HT-29 (cell line): ENCODE results near the gene FADS1. TPM values are rescaled to one million over a fixed set of nuclear protein-coding genes. Genes with fewer than 3 reads are reported as not detected.

Source experiments
- DNase-seq: peaks from one replicate; pipeline ENCODE4 v3.0.0-alpha.2; 2015; ENCODE audit warnings: low spot score
- total RNA-seq: library from RNA; depleted of rRNA; stranded (reverse); fragments of >200 nt; shearing (Covaris generic); gene quantifications from 2 replicates; pipeline ENCODE4 v1.2.3, GENCODE V29; 2014; rRNA removed

FADS1 gene
- total RNA-seq, result 1.9 and 9.4 TPM in 2 replicates

DNA sequence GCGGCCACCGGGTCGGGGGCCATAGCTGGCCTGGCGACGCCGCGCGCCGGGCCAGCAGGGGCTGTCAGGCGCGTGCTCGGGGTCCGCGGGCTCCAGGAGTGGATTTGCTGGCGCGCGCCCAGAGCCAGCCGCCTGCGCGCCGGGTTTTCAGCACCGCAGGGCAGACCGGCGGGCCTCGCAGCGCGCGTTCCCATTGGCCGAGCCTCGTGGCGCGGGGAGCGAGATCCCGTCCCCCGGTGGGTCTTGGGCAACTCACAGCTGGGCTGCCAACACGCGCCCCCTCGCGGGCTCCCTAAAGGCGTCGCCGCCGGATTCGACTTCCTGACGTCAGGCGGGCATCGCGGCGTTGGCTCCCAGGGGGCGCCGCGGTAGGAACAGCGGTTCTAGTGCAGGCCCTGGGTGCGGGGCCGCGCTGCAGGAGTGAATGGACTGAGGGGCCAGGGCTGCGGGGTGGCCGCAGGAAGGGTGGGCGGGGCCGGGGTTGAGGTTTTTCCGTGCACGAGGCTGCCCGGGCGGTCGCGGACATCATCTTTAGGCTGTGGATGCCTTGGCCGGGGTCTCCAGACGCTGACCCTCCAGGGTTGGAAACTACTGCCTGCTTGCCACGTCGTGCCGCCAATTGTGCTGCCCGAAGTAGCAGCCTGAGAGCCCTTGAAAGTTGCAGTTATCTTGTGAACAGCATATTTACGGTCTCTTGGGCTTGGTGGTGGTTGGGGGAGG, at the start of gene FADS1:
TSS of gene FADS1 (minus strand) at position 268 of the 720 bp plus-strand sequence. CDS start at position 194, 74 bp downstream.
- DNase-seq, result no peak

DNA sequence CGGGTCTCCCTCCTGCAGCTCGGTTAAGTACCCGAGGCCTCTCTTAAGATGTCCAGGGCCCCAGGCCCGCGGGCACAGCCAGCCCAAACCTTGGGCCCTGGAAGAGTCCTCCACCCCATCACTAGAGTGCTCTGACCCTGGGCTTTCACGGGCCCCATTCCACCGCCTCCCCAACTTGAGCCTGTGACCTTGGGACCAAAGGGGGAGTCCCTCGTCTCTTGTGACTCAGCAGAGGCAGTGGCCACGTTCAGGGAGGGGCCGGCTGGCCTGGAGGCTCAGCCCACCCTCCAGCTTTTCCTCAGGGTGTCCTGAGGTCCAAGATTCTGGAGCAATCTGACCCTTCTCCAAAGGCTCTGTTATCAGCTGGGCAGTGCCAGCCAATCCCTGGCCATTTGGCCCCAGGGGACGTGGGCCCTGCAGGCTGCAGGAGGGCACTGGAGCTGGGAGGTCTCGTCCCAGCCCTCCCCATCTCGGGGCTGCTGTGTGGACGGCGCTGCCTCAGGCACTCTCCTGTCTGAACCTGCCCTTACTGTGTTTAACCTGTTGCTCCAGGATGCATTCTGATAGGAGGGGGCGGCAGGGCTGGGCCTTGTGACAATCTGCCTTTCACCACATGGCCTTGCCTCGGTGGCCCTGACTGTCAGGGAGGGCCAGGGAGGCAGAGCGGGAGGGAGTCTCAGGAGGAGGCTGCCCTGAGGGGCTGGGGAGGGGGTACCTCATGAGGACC, 49.6 kb upstream of the FADS1 start:
- no peak for DNase-seq

DNA sequence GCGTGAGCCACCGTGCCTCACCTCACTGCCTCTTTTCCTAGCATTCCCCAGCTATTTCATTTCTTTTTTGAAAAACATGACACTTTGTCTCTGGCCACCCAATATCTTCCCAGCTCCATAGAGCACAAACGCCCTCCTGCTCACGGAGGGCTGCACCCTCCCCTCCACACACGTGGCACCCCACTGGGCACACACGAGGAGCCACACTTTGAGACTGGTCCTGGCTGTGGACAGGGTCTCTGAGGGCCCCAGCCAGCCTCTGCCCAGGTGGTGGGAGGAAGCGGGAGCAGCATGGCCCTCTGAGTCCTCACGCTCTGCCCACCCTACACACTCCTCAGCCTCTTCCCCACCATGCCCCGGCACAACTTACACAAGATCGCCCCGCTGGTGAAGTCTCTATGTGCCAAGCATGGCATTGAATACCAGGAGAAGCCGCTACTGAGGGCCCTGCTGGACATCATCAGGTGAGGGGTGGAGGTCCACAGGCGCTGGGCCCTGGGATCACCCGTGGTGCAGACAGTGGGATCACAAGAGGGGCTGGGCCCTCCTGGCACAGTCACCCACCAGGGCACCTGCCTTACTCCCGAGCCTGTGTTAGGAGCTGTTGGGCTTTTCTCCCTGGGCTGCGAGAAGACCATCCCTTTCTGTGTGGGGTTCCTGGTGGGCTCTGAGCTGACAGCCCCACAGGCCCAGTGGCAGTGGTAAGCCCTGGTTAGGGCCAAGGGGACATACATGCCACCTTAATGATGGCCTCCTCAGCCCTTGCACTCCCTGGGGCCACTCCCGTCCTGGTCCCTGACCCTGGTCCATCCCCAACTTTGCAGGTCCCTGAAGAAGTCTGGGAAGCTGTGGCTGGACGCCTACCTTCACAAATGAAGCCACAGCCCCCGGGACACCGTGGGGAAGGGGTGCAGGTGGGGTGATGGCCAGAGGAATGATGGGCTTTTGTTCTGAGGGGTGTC, 48.3 kb upstream of the FADS1 start:
- DNase-seq, result no peak

DNA sequence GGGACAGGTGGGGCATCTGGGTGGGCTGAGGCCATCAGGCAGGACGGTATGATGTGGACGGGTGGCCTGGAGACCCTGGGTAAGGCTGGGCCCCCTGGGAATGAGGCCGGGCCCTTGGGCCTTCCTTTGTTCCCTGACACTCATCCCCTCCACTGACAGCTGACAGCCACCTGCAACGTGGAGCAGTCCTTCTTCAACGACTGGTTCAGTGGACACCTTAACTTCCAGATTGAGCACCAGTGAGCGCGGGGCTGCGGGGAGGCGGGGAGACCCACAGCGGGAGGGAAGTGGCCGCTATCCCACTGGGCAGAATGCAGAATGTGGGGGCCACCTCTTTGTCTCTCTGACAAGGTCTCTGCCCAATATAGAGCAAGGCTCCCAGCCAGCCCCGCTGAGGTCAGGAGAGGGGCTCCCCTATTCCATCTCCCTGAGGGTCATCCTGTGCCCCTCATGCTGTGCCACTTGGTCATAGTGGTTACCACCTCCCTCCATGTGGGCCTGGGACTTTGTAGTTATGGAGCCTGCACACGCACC, 46.8 kb upstream of the FADS1 start:
- no peak for DNase-seq

GRCh38 chr11:61862714-61863547, 46.1 kb upstream of the FADS1 start:
- DNase-seq, result no peak

- DNase-seq, result no peak
Observed at GRCh38 chr11:61861634-61862033, 44.8 kb upstream of the FADS1 start.

GRCh38 chr11:61860054-61860903, 43.5 kb upstream of the FADS1 start:
- DNase-seq, result peak; percentile 61

GRCh38 chr11:61855939-61856680, 39.3 kb upstream of the FADS1 start:
- no peak for DNase-seq

GRCh38 chr11:61854966-61855714, 38.3 kb upstream of the FADS1 start:
- no peak for DNase-seq

- DNase-seq, result no peak
Observed at GRCh38 chr11:61854206-61854895, 37.5 kb upstream of the FADS1 start.

DNA sequence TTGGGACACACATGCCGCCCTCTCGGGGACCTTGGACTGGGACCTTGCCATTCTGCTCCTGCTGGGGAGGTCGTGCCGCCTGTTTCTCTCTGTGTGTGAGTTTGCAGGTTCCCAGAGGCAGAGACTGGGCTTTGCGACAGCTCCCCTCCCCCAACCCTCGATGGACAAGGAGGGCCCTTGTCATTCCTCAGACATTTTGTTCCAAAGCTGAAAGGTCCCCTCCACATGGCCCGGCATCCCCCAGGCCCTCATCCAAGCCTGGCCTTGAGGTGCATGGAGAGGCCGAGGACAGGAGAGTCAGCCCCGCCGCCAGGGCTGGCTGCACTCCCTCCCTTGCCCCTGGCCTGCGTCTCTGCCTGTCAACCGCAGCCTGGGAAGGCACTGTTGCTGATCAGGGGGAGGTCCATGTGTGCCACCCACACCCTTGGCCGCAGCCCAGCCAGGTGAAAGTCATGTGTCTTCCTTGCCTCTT, 36.9 kb upstream of the FADS1 start:
- no peak for DNase-seq

DNA sequence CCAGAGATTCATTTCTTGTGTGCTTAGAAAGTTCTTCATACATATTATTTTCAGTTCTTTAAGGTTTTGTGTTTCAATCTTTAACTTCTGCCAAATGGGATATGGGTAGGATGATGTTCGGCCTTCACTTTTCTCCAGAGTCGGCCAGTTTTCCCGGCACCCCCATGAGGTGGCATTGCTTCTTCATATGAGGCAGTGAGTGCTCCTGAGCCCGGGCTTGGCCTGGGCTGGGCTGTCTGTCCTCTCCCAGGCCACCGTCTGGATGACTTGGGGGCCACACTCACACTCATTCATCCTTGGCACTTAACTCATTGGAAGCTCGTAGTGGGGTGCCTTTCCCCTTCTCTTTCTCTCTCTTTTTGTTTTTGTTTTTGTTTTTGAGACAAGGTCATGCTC, 35.1 kb upstream of the FADS1 start:
- no peak for DNase-seq

GRCh38 chr11:61851113-61851899, 34.5 kb upstream of the FADS1 start:
- no peak for DNase-seq

GRCh38 chr11:61850687-61851086, 33.9 kb upstream of the FADS1 start:
- DNase-seq, result no peak

- DNase-seq, result no peak
Observed at GRCh38 chr11:61848631-61849030, 31.8 kb upstream of the FADS1 start.

GRCh38 chr11:61847914-61848581, 31.2 kb upstream of the FADS1 start:
- DNase-seq, result no peak
